CD14-positive monocyte (primary cell): Measurements from ENCODE around the gene RALGDS. TPM values are rescaled to one million over a fixed set of nuclear protein-coding genes. Genes with fewer than 3 reads are reported as not detected.

Experiments
- DNase-seq, 3 donors: peaks; one replicate each; pipeline ENCODE4 v3.0.0-alpha.2; 2011 to 2022
- H2AFZ ChIP-seq: 2 replicates; pipeline ENCODE4 v1.6.0; 2012; ENCODE audit warnings: mild to moderate bottlenecking, low read depth, low read length, inconsistent platforms; ENCODE audit not compliant: insufficient read depth, poor library complexity, severe bottlenecking
- H3K27ac ChIP-seq, 2 donors: 1 replicate in 1 of 2; 2 replicates in 1 of 2; pipeline ENCODE4 v1.5.1; 2012 to 2013; ENCODE audit warnings: low read length in 2 of 2, control low read depth in 1 of 2, inconsistent platforms in 1 of 2, low read depth in 1 of 2, mild to moderate bottlenecking in 1 of 2
- H3K27me3 ChIP-seq, 2 donors: one replicate each; pipeline versions ENCODE4 v1.6.0 to v1.6.1; 2011 to 2013; ENCODE audit warnings: low read length in 2 of 2; ENCODE audit not compliant: control insufficient read depth in 2 of 2, insufficient read depth in 2 of 2
- H3K36me3 ChIP-seq, 2 donors: replicated peaks in 1 of 2; 1 replicate in 1 of 2; 2 replicates in 1 of 2; pipeline versions ENCODE4 v1.5.1 to v1.6.1; 2012 to 2013; ENCODE audit warnings: low read length in 2 of 2, control low read depth in 1 of 2, inconsistent platforms in 1 of 2, mild to moderate bottlenecking in 1 of 2; ENCODE audit not compliant: insufficient read depth in 2 of 2, control insufficient read depth in 1 of 2
- H3K4me1 ChIP-seq, 2 donors: 1 replicate in 1 of 2; 2 replicates in 1 of 2; pipeline versions ENCODE4 v1.5.1 to v1.6.1; 2012 to 2013; ENCODE audit warnings: low read length in 2 of 2, control low read depth in 1 of 2, inconsistent platforms in 1 of 2, mild to moderate bottlenecking in 1 of 2, moderate library complexity in 1 of 2; ENCODE audit not compliant: insufficient read depth in 2 of 2, control insufficient read depth in 1 of 2
- H3K4me2 ChIP-seq: replicated peaks from 2 replicates; pipeline ENCODE3; 2012; ENCODE audit warnings: low read length, moderate library complexity, mild to moderate bottlenecking; ENCODE audit not compliant: poor library complexity, severe bottlenecking; ENCODE audit errors: extremely low read depth
- H3K4me3 ChIP-seq, 3 experiments: fragments of 200-600 bp in 1 of 3; sonication (generic) in 1 of 3; replicated peaks in 1 of 3; 1 replicate in 2 of 3; 2 replicates in 1 of 3; pipeline ENCODE4 v1.5.1; 2011 to 2013; ENCODE audit warnings: low read length in 3 of 3, mild to moderate bottlenecking in 3 of 3, control low read depth in 2 of 3, low read depth in 2 of 3, inconsistent platforms in 1 of 3, moderate library complexity in 1 of 3
- H3K79me2 ChIP-seq: 2 replicates; pipeline ENCODE4 v1.6.0; 2012; ENCODE audit warnings: mild to moderate bottlenecking, control low read depth, inconsistent platforms, low read length, moderate library complexity; ENCODE audit not compliant: insufficient read depth
- H3K9ac ChIP-seq: 2 replicates; pipeline ENCODE4 v1.6.0; 2017; ENCODE audit warnings: low read length, mild to moderate bottlenecking; ENCODE audit not compliant: insufficient read depth, poor library complexity, severe bottlenecking
- H3K9me3 ChIP-seq, 2 donors: replicated peaks in 1 of 2; 1 replicate in 1 of 2; 2 replicates in 1 of 2; pipeline versions ENCODE4 v1.5.1 to v1.6.1; 2012 to 2013; ENCODE audit warnings: low read length in 2 of 2, control low read depth in 1 of 2; ENCODE audit not compliant: control insufficient read depth in 1 of 2, insufficient read depth in 1 of 2
- H4K20me1 ChIP-seq: 2 replicates; pipeline ENCODE4 v1.6.0; 2012; ENCODE audit warnings: mild to moderate bottlenecking, low read length, control low read depth, moderate library complexity; ENCODE audit not compliant: insufficient read depth
- H3K27ac Mint-ChIP-seq, 7 donors: one replicate each; pipeline ENCODE4 v1.8.0; 2020; ENCODE audit warnings: mild to moderate bottlenecking in 7 of 7, mixed read lengths in 7 of 7, moderate library complexity in 6 of 7, inconsistent platforms in 2 of 7
- H3K27me3 Mint-ChIP-seq, 3 donors: one replicate each; pipeline ENCODE4 v1.8.0; 2021 to 2022; ENCODE audit warnings: low read depth in 3 of 3, mild to moderate bottlenecking in 3 of 3, mixed read lengths in 3 of 3, moderate library complexity in 3 of 3, inconsistent platforms in 1 of 3
- H3K36me3 Mint-ChIP-seq, 2 donors: one replicate each; pipeline ENCODE4 v1.8.0; 2020; ENCODE audit warnings: mixed read lengths in 2 of 2, inconsistent platforms in 1 of 2, mild to moderate bottlenecking in 1 of 2
- H3K4me1 Mint-ChIP-seq: one replicate; pipeline ENCODE4 v1.8.0; 2020; ENCODE audit warnings: mild to moderate bottlenecking, mixed read lengths
- H3K4me3 Mint-ChIP-seq, 2 donors: one replicate each; pipeline ENCODE4 v1.8.0; 2020; ENCODE audit warnings: mild to moderate bottlenecking in 2 of 2, mixed read lengths in 2 of 2, moderate library complexity in 1 of 2
- H3K9me3 Mint-ChIP-seq, 7 donors: one replicate each; pipeline ENCODE4 v1.8.0; 2020 to 2022; ENCODE audit warnings: mixed read lengths in 7 of 7, mild to moderate bottlenecking in 6 of 7, moderate library complexity in 6 of 7, inconsistent platforms in 2 of 7
- CTCF ChIP-seq: fragments of 200-600 bp; IDR thresholded peaks from one replicate; pipeline ENCODE4 v1.8.0; 2022; ENCODE audit warnings: antibody characterized with exemption, mild to moderate bottlenecking
- WGBS: methylation state at CpG from one replicate; pipeline ENCODE4 v1.1.5; 2013; ENCODE audit warnings: missing lambda C conversion rate; ENCODE audit not compliant: insufficient coverage; 5-methylcytosine and 5-hydroxymethylcytosine counted together
- intact Hi-C, 2 donors: fragments of 100-400 bp; cut with micrococcal nuclease; formaldehyde crosslinking; loops; one replicate each; pipeline versions ENCODE4 v1.15.0 to v1.15.1; 2023
- polyA plus RNA-seq, 3 donors: library from polyadenylated mRNA; depleted of rRNA in 1 of 3; unstranded in 2 of 3; stranded (reverse) in 1 of 3; fragments of 300-500 nt in 2 of 3; fragments of >200 nt in 1 of 3; fragmentation: Illumina TruSeq in 2 of 3; gene quantifications; 1 replicate in 2 of 3; 2 replicates in 1 of 3; pipeline ENCODE4 v1.2.3, GENCODE V29; 2012 to 2021

RALGDS gene
- polyA plus RNA-seq, 3 donors = 3.5 to 63.8 (median 4.2) TPM

GRCh38 chr9:133166392-133166791 lies 45.4 kb upstream of the RALGDS start:
- peaks cover 18% of the 10 kb centered on the region for H4K20me1 ChIP-seq
- DNase-seq = no peak
- no peak overlapping the region for H3K4me3 ChIP-seq
- H3K9me3 Mint-ChIP-seq = peaks cover 0 to 3% (median 0%) of the 10 kb centered on the region in 7 donors
- H3K36me3 ChIP-seq = peaks cover 0 to 4% of the 10 kb centered on the region in 2 donors
- peaks cover 4 to 29% (median 13%) of the 10 kb centered on the region in 3 donors for H3K27me3 Mint-ChIP-seq
- TF ChIP-seq CTCF = no peak
- no peak overlapping the region for H3K9ac ChIP-seq
- peaks cover 9% of the 10 kb centered on the region for H3K79me2 ChIP-seq
- H3K27ac Mint-ChIP-seq = no peak overlapping the region
- WGBS = 94% methylated on average over 15 of the region's 17 CpGs
- no peak overlapping the region for H3K4me3 Mint-ChIP-seq
- H3K9me3 ChIP-seq = no peaks in the 10 kb centered on the region
- H3K36me3 Mint-ChIP-seq = peaks cover 5 to 6% of the 10 kb centered on the region in 2 donors
- H3K4me1 ChIP-seq = peaks cover 22 to 27% of the 10 kb centered on the region in 2 donors
- H3K4me2 ChIP-seq = no peak overlapping the region
- no peak overlapping the region for H2AFZ ChIP-seq
- peaks cover 19% of the 10 kb centered on the region for H3K4me1 Mint-ChIP-seq
- intact Hi-C loops = no loop called here
- no peak overlapping the region for H3K27ac ChIP-seq
- H3K27me3 ChIP-seq = peaks cover 0 to 6% of the 10 kb centered on the region in 2 donors

GRCh38 chr9:133165452-133165730 lies 44.4 kb upstream of the RALGDS start:
- no peak for DNase-seq
- Histone ChIP-seq H3K4me1 (peaks cover 32 to 37% of the 10 kb centered on the region in 2 donors), H3K9me3 (no peaks in the 10 kb centered on the region), H3K27me3 (peaks cover 0 to 6% of the 10 kb centered on the region in 2 donors), H3K4me2 (no peak overlapping the region), H3K9ac (no peak overlapping the region), H3K4me3 (no peak overlapping the region), H3K27ac (no peak overlapping the region), H2AFZ (no peak overlapping the region), H4K20me1 (peaks cover 28% of the 10 kb centered on the region), H3K36me3 (peaks cover under 1 to 7% of the 10 kb centered on the region in 2 donors), H3K79me2 (peaks cover 9% of the 10 kb centered on the region)
- peaks cover 0 to 3% (median 0%) of the 10 kb centered on the region in 7 donors for H3K9me3 Mint-ChIP-seq
- H3K4me3 Mint-ChIP-seq = no peak overlapping the region
- H3K4me1 Mint-ChIP-seq = peaks cover 29% of the 10 kb centered on the region
- intact Hi-C loops = no loop called here
- peaks cover 8 to 13% of the 10 kb centered on the region in 2 donors for H3K36me3 Mint-ChIP-seq
- no CpG with 5 or more reads among the region's 2 CpGs for WGBS
- peaks cover 4 to 29% (median 15%) of the 10 kb centered on the region in 3 donors for H3K27me3 Mint-ChIP-seq
- no peak overlapping the region for H3K27ac Mint-ChIP-seq
- no peak for TF ChIP-seq CTCF
